Suppressor macrophage treated with lipopolysaccharide for 1 hour (primary cell): ENCODE results near the gene CNNM4.

Experiments
- DNase-seq, 3 donors: peaks; one replicate each; pipeline ENCODE4 v3.0.0-alpha.2; 2020 to 2022

Gene CNNM4

GRCh38 chr2:96861074-96861473 lies 100.4 kb downstream of the CNNM4 start:
- no peak for DNase-seq
